HL-60 (cell line): ENCODE measurements around the gene SYT9.

Experiments used
- GABPA ChIP-seq: IDR thresholded peaks from 2 replicates; pipeline ENCODE4 v1.6.1; 2012; ENCODE audit warnings: low read depth
- POLR2AphosphoS5 ChIP-seq: IDR thresholded peaks from 2 replicates; pipeline ENCODE4 v1.6.1; 2012; ENCODE audit warnings: low read depth
- SPI1 ChIP-seq: IDR thresholded peaks from 2 replicates; pipeline ENCODE4 v1.6.1; 2012; ENCODE audit warnings: low read depth, mild to moderate bottlenecking, borderline replicate concordance
- TF ChIP-seq, protein P1 (sequence below): IDR thresholded peaks from one replicate; pipeline ENCODE4 v1.5.1; 2011; ENCODE audit warnings: low read length, control low read depth, inconsistent platforms; ENCODE audit not compliant: insufficient read depth
- TF ChIP-seq, protein P2 (sequence below): IDR thresholded peaks from 2 replicates; pipeline ENCODE4 v1.6.1; 2012; ENCODE audit warnings: low read depth; ENCODE audit not compliant: insufficient replicate concordance

DNA sequence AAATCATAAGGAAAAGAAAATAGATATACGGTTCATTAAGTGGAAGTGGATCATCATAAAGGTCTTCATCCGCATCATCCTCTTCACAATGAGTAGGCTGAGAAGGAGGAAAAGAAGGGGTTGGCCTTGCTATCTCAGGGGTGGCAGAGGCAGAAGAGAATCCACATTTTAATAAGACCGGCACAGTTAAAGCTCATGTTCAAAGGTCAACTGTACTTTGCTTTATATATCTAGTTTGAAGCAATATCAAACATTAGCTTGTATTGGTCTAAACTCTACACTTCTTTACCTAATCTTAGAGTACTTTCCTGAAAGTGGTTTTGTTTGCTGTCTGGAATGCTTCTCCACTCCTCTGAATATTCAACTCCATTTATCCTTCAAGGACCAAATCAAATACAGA, 256.4 kb downstream of the SYT9 start:
- TF ChIP-seq, protein P1, sequence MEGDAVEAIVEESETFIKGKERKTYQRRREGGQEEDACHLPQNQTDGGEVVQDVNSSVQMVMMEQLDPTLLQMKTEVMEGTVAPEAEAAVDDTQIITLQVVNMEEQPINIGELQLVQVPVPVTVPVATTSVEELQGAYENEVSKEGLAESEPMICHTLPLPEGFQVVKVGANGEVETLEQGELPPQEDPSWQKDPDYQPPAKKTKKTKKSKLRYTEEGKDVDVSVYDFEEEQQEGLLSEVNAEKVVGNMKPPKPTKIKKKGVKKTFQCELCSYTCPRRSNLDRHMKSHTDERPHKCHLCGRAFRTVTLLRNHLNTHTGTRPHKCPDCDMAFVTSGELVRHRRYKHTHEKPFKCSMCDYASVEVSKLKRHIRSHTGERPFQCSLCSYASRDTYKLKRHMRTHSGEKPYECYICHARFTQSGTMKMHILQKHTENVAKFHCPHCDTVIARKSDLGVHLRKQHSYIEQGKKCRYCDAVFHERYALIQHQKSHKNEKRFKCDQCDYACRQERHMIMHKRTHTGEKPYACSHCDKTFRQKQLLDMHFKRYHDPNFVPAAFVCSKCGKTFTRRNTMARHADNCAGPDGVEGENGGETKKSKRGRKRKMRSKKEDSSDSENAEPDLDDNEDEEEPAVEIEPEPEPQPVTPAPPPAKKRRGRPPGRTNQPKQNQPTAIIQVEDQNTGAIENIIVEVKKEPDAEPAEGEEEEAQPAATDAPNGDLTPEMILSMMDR = no peak
- no peak for TF ChIP-seq POLR2AphosphoS5
- TF ChIP-seq SPI1 = no peak
- TF ChIP-seq, protein P2, sequence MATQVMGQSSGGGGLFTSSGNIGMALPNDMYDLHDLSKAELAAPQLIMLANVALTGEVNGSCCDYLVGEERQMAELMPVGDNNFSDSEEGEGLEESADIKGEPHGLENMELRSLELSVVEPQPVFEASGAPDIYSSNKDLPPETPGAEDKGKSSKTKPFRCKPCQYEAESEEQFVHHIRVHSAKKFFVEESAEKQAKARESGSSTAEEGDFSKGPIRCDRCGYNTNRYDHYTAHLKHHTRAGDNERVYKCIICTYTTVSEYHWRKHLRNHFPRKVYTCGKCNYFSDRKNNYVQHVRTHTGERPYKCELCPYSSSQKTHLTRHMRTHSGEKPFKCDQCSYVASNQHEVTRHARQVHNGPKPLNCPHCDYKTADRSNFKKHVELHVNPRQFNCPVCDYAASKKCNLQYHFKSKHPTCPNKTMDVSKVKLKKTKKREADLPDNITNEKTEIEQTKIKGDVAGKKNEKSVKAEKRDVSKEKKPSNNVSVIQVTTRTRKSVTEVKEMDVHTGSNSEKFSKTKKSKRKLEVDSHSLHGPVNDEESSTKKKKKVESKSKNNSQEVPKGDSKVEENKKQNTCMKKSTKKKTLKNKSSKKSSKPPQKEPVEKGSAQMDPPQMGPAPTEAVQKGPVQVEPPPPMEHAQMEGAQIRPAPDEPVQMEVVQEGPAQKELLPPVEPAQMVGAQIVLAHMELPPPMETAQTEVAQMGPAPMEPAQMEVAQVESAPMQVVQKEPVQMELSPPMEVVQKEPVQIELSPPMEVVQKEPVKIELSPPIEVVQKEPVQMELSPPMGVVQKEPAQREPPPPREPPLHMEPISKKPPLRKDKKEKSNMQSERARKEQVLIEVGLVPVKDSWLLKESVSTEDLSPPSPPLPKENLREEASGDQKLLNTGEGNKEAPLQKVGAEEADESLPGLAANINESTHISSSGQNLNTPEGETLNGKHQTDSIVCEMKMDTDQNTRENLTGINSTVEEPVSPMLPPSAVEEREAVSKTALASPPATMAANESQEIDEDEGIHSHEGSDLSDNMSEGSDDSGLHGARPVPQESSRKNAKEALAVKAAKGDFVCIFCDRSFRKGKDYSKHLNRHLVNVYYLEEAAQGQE = no peak
- no peak for TF ChIP-seq GABPA
